Astrocyte (in vitro differentiated cells and primary cell): ENCODE results near the gene BOD1L2. TPM values are rescaled to one million over a fixed set of nuclear protein-coding genes. Genes with fewer than 3 reads are reported as not detected.

Experiments
- DNase-seq: peaks from one replicate; pipeline ENCODE4 v3.0.0-alpha.2; 2010; ENCODE audit warnings: low read depth
- FAIRE-seq: peaks from 2 replicates; lab custom pipeline; 2011; peaks lifted over from hg19 to GRCh38; lab: Jason Lieb, UNC
- H2AFZ ChIP-seq: 2 replicates; pipeline ENCODE4 v1.6.0; 2012; ENCODE audit warnings: low read depth, low read length, inconsistent platforms
- H3K27ac ChIP-seq: 2 replicates; pipeline ENCODE4 v1.5.1; 2011; ENCODE audit warnings: low read depth, low read length, inconsistent platforms
- H3K27me3 ChIP-seq: 2 replicates; pipeline ENCODE4 v1.6.0; 2011; ENCODE audit warnings: low read length, inconsistent platforms; ENCODE audit not compliant: insufficient read depth
- H3K36me3 ChIP-seq: 2 replicates; pipeline ENCODE4 v1.5.1; 2011; ENCODE audit warnings: low read length, inconsistent platforms; ENCODE audit not compliant: insufficient read depth
- H3K4me1 ChIP-seq: 2 replicates; pipeline ENCODE4 v1.5.1; 2011; ENCODE audit warnings: low read length, inconsistent platforms; ENCODE audit not compliant: insufficient read depth
- H3K4me2 ChIP-seq: 2 replicates; pipeline ENCODE4 v1.6.0; 2012; ENCODE audit warnings: low read length, inconsistent platforms
- H3K4me3 ChIP-seq: 2 replicates; pipeline ENCODE4 v1.5.1; 2011; ENCODE audit warnings: low read depth, mild to moderate bottlenecking, low read length, inconsistent platforms; ENCODE audit not compliant: insufficient read depth
- H3K79me2 ChIP-seq: 2 replicates; pipeline ENCODE4 v1.6.0; 2012; ENCODE audit warnings: mild to moderate bottlenecking, low read length, inconsistent platforms; ENCODE audit not compliant: insufficient read depth
- H3K9ac ChIP-seq: 2 replicates; pipeline ENCODE4 v1.6.0; 2012; ENCODE audit warnings: mild to moderate bottlenecking, low read length, inconsistent platforms
- H3K9me3 ChIP-seq: 2 replicates; pipeline ENCODE4 v1.5.1; 2012; ENCODE audit warnings: low read depth, mild to moderate bottlenecking, low read length, inconsistent platforms; ENCODE audit not compliant: insufficient read depth
- H4K20me1 ChIP-seq: 2 replicates; pipeline ENCODE4 v1.6.0; 2012; ENCODE audit warnings: low read length, inconsistent platforms; ENCODE audit not compliant: insufficient read depth
- H3K27ac Mint-ChIP-seq: one replicate; pipeline ENCODE4 v1.8.0; 2021; ENCODE audit warnings: mild to moderate bottlenecking, mixed read lengths; ENCODE audit not compliant: unreplicated experiment
- H3K27me3 Mint-ChIP-seq: one replicate; pipeline ENCODE4 v1.8.0; 2021; ENCODE audit warnings: low read depth, mixed read lengths; ENCODE audit not compliant: unreplicated experiment
- H3K36me3 Mint-ChIP-seq: one replicate; pipeline ENCODE4 v1.8.0; 2021; ENCODE audit warnings: low read depth, mixed read lengths; ENCODE audit not compliant: unreplicated experiment
- H3K4me1 Mint-ChIP-seq: one replicate; pipeline ENCODE4 v1.8.0; 2021; ENCODE audit warnings: low read depth, mixed read lengths; ENCODE audit not compliant: unreplicated experiment
- H3K4me3 Mint-ChIP-seq: one replicate; pipeline ENCODE4 v1.8.0; 2021; ENCODE audit warnings: mild to moderate bottlenecking, moderate library complexity, mixed read lengths; ENCODE audit not compliant: unreplicated experiment
- H3K9me3 Mint-ChIP-seq: one replicate; pipeline ENCODE4 v1.8.0; 2021; ENCODE audit warnings: mild to moderate bottlenecking, mixed read lengths; ENCODE audit not compliant: unreplicated experiment
- CTCF ChIP-seq: IDR thresholded peaks from 2 replicates; pipeline ENCODE4 v1.5.1; 2011; ENCODE audit warnings: low read depth, mild to moderate bottlenecking, inconsistent platforms, low read length, moderate library complexity; ENCODE audit not compliant: insufficient read depth
- EZH2 ChIP-seq: IDR thresholded peaks from 2 replicates; pipeline ENCODE4 v1.6.1; 2012; ENCODE audit warnings: mild to moderate bottlenecking, low read length, inconsistent platforms; ENCODE audit not compliant: insufficient read depth
- total RNA-seq: library from RNA; stranded (reverse); gene quantifications from 2 replicates; pipeline ENCODE4 v1.2.1, GENCODE V29; 2021

BOD1L2 gene
- total RNA-seq, 1 donor from 2014 or later = not detected

GRCh38 chr18:57175532-57175931, 28.6 kb downstream of the BOD1L2 start:
- TF ChIP-seq CTCF (no peak), EZH2 (no peak)
- H2AFZ ChIP-seq = no peak overlapping the region
- no peaks in the 10 kb centered on the region for H3K4me1 ChIP-seq
- H3K79me2 ChIP-seq = no peaks in the 10 kb centered on the region
- no peaks in the 10 kb centered on the region for H3K27me3 ChIP-seq
- Mint-ChIP-seq H3K27ac (no peak overlapping the region), H3K9me3 (peaks cover 5% of the 10 kb centered on the region), H3K27me3 (peaks cover 2% of the 10 kb centered on the region), H3K4me3 (no peak overlapping the region), H3K4me1 (no peaks in the 10 kb centered on the region), H3K36me3 (no peaks in the 10 kb centered on the region)
- no peaks in the 10 kb centered on the region for H4K20me1 ChIP-seq
- H3K27ac ChIP-seq = no peak overlapping the region
- no peaks in the 10 kb centered on the region for H3K9me3 ChIP-seq
- H3K36me3 ChIP-seq = no peaks in the 10 kb centered on the region
- H3K4me2 ChIP-seq = no peak overlapping the region
- H3K9ac ChIP-seq = no peak overlapping the region
- H3K4me3 ChIP-seq = no peak overlapping the region
- FAIRE-seq = no peak
- DNase-seq = no peak

- no peak for DNase-seq
- Histone ChIP-seq H3K4me2 (no peak overlapping the region), H3K4me1 (no peaks in the 10 kb centered on the region), H3K9me3 (no peaks in the 10 kb centered on the region), H4K20me1 (no peaks in the 10 kb centered on the region), H3K27me3 (no peaks in the 10 kb centered on the region), H3K79me2 (no peaks in the 10 kb centered on the region), H3K4me3 (no peak overlapping the region), H2AFZ (no peak overlapping the region), H3K9ac (no peak overlapping the region), H3K27ac (no peak overlapping the region), H3K36me3 (no peaks in the 10 kb centered on the region)
- Mint-ChIP-seq H3K4me3 (no peak overlapping the region), H3K27ac (no peak overlapping the region), H3K27me3 (peaks cover 8% of the 10 kb centered on the region), H3K4me1 (no peaks in the 10 kb centered on the region), H3K36me3 (peaks cover 2% of the 10 kb centered on the region), H3K9me3 (peaks cover 14% of the 10 kb centered on the region)
- TF ChIP-seq EZH2 (no peak), CTCF (no peak)
- FAIRE-seq = no peak
These were observed 38.5 kb downstream of the BOD1L2 start for GRCh38 chr18:57185434-57185833.

- Mint-ChIP-seq H3K27me3 (peaks cover 11% of the 10 kb centered on the region), H3K4me1 (no peaks in the 10 kb centered on the region), H3K4me3 (no peak overlapping the region), H3K27ac (no peak overlapping the region), H3K36me3 (no peaks in the 10 kb centered on the region), H3K9me3 (peaks cover 8% of the 10 kb centered on the region)
- H3K4me1 ChIP-seq = no peaks in the 10 kb centered on the region
- FAIRE-seq (no peak), DNase-seq (no peak)
- no peak overlapping the region for H3K9ac ChIP-seq
- no peak overlapping the region for H3K27ac ChIP-seq
- TF ChIP-seq CTCF = no peak
- no peak for TF ChIP-seq EZH2
- H2AFZ ChIP-seq = no peak overlapping the region
- no peaks in the 10 kb centered on the region for H3K9me3 ChIP-seq
- H3K36me3 ChIP-seq = no peaks in the 10 kb centered on the region
- H3K79me2 ChIP-seq = no peaks in the 10 kb centered on the region
- no peak overlapping the region for H3K4me2 ChIP-seq
- no peaks in the 10 kb centered on the region for H4K20me1 ChIP-seq
- no peaks in the 10 kb centered on the region for H3K27me3 ChIP-seq
- H3K4me3 ChIP-seq = no peak overlapping the region
These were observed 42.1 kb downstream of the BOD1L2 start for GRCh38 chr18:57188851-57189557.
